AG10803 (cell line): ENCODE measurements around the gene SLC36A2.

Experiments used
- DNase-seq: peaks from one replicate; pipeline ENCODE4 v3.0.0; 2010; ENCODE audit warnings: low read depth
- H3K4me3 ChIP-seq: 2 replicates; pipeline ENCODE4 v1.5.1; 2011; ENCODE audit warnings: mild to moderate bottlenecking, low read length, control low read depth
- CTCF ChIP-seq: conservative IDR thresholded peaks from 2 replicates; pipeline ENCODE4 v1.5.1; 2011; ENCODE audit warnings: mild to moderate bottlenecking, low read length, control low read depth, inconsistent platforms

SLC36A2 gene

GRCh38 chr5:151271336-151271735 is 76.0 kb downstream of the SLC36A2 start:
- TF ChIP-seq CTCF = no peak
- no peak for DNase-seq
- H3K4me3 ChIP-seq = no peak overlapping the region

- no peak for TF ChIP-seq CTCF
- H3K4me3 ChIP-seq = no peak overlapping the region
- DNase-seq = peak; percentile 13
These were observed 76.8 kb downstream of the SLC36A2 start for GRCh38 chr5:151270599-151270998.

GRCh38 chr5:151267491-151268260 is 79.7 kb downstream of the SLC36A2 start:
- no peak for DNase-seq
- TF ChIP-seq CTCF = no peak
- H3K4me3 ChIP-seq = no peak overlapping the region
